Upper lobe of right lung (tissue), 1 donor: Measurements from ENCODE around the gene CD52. TPM values are rescaled to one million over a fixed set of nuclear protein-coding genes. Genes with fewer than 3 reads are reported as not detected.

Source experiments
- ATAC-seq: fragments of 200-7000 bp; cut with Tn5 transposase; one replicate; pipeline ENCODE4 v1.9.1; 2020; ENCODE audit warnings: mild to moderate bottlenecking, moderate library complexity
- DNase-seq: peaks from one replicate; pipeline ENCODE4 v3.0.0-alpha.2; 2020
- H3K27ac ChIP-seq: fragments of 200-600 bp; one replicate; pipeline ENCODE4 v1.8.0; 2022
- H3K27me3 ChIP-seq: fragments of 200-600 bp; one replicate; pipeline ENCODE4 v1.8.0; 2022; ENCODE audit warnings: mild to moderate bottlenecking
- H3K36me3 ChIP-seq: fragments of 200-600 bp; one replicate; pipeline ENCODE4 v1.8.0; 2022
- H3K4me1 ChIP-seq: fragments of 200-600 bp; one replicate; pipeline ENCODE4 v1.8.0; 2022
- H3K4me3 ChIP-seq: fragments of 200-600 bp; one replicate; pipeline ENCODE4 v1.8.0; 2022; ENCODE audit warnings: mild to moderate bottlenecking
- H3K9me3 ChIP-seq: fragments of 200-600 bp; one replicate; pipeline ENCODE4 v1.8.0; 2022
- intact Hi-C: fragments of 100-400 bp; cut with DNase I; formaldehyde crosslinking; loops from one replicate; pipeline ENCODE4 v1.11.0; 2022
- total RNA-seq: library from RNA; stranded (reverse); fragmentation: NEBNext Ultra II Directional; extraction: Animal tissue kit (Norgen Biotek cat#: 25700); gene quantifications from one replicate; pipeline ENCODE4 v1.2.1, GENCODE V29; 2021
- TF ChIP-seq, protein P1 (sequence below): fragments of 200-600 bp; IDR thresholded peaks from one replicate; pipeline ENCODE4 v1.8.0; 2022; ENCODE audit warnings: antibody characterized with exemption
- donor health status: DM: no; HTN: yes; CAD: no; lungs with severe emphysema.

Gene CD52
- total RNA-seq, 1 donor from 2014 or later: 348 TPM

DNA sequence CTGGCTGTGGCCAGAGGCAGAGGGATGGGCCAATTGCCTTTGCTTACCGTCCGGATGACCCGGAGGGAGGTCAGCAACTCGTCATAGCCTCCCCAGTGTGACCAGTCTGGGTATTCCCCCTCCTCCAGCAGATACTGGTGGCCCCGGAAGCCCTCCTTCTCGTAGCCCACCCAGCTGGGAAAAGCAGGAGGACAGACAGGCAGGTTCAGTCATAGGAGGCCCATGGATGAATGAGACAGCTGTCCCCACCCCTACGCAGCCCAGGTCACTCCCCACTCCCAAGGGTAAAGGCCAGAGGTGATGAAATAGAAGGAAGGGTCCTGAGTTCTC, 19.4 kb downstream of the CD52 start:
- no peaks in the 10 kb centered on the region for H3K36me3 ChIP-seq
- intact Hi-C loops: no loop called here
- no peak for DNase-seq
- TF ChIP-seq, protein P1, sequence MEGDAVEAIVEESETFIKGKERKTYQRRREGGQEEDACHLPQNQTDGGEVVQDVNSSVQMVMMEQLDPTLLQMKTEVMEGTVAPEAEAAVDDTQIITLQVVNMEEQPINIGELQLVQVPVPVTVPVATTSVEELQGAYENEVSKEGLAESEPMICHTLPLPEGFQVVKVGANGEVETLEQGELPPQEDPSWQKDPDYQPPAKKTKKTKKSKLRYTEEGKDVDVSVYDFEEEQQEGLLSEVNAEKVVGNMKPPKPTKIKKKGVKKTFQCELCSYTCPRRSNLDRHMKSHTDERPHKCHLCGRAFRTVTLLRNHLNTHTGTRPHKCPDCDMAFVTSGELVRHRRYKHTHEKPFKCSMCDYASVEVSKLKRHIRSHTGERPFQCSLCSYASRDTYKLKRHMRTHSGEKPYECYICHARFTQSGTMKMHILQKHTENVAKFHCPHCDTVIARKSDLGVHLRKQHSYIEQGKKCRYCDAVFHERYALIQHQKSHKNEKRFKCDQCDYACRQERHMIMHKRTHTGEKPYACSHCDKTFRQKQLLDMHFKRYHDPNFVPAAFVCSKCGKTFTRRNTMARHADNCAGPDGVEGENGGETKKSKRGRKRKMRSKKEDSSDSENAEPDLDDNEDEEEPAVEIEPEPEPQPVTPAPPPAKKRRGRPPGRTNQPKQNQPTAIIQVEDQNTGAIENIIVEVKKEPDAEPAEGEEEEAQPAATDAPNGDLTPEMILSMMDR: no peak
- no peak overlapping the region for H3K4me3 ChIP-seq
- no peak overlapping the region for H3K27ac ChIP-seq
- peaks cover 7% of the 10 kb centered on the region for H3K4me1 ChIP-seq
- no peaks in the 10 kb centered on the region for H3K9me3 ChIP-seq
- no peak for ATAC-seq
- H3K27me3 ChIP-seq: peaks cover 15% of the 10 kb centered on the region

DNA sequence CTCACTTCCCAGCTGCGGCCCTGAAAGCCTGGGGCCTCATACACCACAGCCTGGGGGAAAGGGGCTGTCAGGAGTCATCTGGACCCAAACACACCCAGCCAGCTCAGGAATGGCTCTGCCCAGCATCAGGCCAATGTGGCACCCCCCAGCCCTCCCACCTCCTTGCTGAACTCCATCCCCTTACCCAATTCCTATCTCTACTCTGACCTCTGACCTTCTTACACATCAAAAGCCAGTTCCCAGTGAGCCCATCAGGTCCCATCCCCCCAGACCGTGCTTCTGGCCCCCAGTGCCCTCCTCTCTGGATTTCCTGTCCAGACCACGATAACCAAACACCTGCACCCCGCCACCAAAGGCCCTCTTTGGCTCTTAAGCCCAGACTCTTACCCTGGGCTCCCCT, 19.9 kb downstream of the CD52 start:
- Histone ChIP-seq H3K4me1 (peaks cover 7% of the 10 kb centered on the region), H3K27me3 (peaks cover 15% of the 10 kb centered on the region), H3K27ac (no peak overlapping the region), H3K9me3 (no peaks in the 10 kb centered on the region), H3K36me3 (no peaks in the 10 kb centered on the region), H3K4me3 (no peak overlapping the region)
- intact Hi-C loops: no loop called here
- TF ChIP-seq, protein P1: no peak
- ATAC-seq (no peak), DNase-seq (no peak)

GRCh38 chr1:26338670-26339069, 20.9 kb downstream of the CD52 start:
- H3K36me3 ChIP-seq: no peaks in the 10 kb centered on the region
- TF ChIP-seq, protein P1: no peak
- DNase-seq (no peak), ATAC-seq (no peak)
- no peak overlapping the region for H3K27ac ChIP-seq
- H3K9me3 ChIP-seq: no peaks in the 10 kb centered on the region
- peaks cover 15% of the 10 kb centered on the region for H3K27me3 ChIP-seq
- no peak overlapping the region for H3K4me3 ChIP-seq
- peaks cover 7% of the 10 kb centered on the region for H3K4me1 ChIP-seq
- intact Hi-C loops: no loop called here

DNA sequence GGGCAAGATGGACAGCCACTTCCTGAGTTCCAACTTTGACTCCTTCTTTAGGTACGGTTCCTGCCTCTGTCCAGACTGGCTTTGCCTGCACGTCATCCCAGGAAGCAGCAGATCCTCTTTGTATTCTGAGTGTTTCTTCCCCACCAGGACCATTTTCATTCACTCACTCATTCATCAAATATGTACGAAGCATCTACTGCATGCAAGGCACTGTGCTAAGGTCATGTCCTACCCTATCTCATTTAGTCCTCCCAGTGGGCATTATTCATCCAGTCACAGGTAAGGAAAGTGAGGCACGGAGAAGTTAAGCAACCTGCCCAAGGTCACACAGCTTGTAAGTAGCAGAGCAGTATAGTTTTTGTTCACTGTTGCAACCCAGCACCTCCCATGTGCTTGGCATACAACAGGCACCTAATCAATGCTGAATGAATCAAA, 22.3 kb downstream of the CD52 start:
- H3K4me1 ChIP-seq: peaks cover 7% of the 10 kb centered on the region
- ATAC-seq: no peak

GRCh38 chr1:26344147-26344920, 26.6 kb downstream of the CD52 start:
- no peaks in the 10 kb centered on the region for H3K36me3 ChIP-seq
- no peak overlapping the region for H3K27ac ChIP-seq
- no peak for DNase-seq
- no peak for ATAC-seq
- intact Hi-C loops: no loop called here
- no peaks in the 10 kb centered on the region for H3K27me3 ChIP-seq
- TF ChIP-seq, protein P1: no peak
- H3K4me3 ChIP-seq: no peak overlapping the region
- no peaks in the 10 kb centered on the region for H3K4me1 ChIP-seq
- no peaks in the 10 kb centered on the region for H3K9me3 ChIP-seq

More for the DNA sequence above, 22.3 kb downstream of the CD52 start:
- Histone ChIP-seq H3K27me3 (peaks cover 4% of the 10 kb centered on the region), H3K9me3 (no peaks in the 10 kb centered on the region), H3K36me3 (no peaks in the 10 kb centered on the region), H3K27ac (no peak overlapping the region), H3K4me3 (no peak overlapping the region)
- no peak for DNase-seq
- intact Hi-C loops: no loop called here
- TF ChIP-seq, protein P1: no peak
